Measurements from ENCODE around the gene CLASP1. TPM values are rescaled to one million over a fixed set of nuclear protein-coding genes. Genes with fewer than 3 reads are reported as not detected.

CLASP1 gene
- total RNA-seq, 1 donor from 2014 or later: 64.4 TPM

- DNase-seq (ENCODE audit: low spot score): peak; percentile 74
Measured at GRCh38 chr2:121351521-121352318, 297.5 kb downstream of the CLASP1 start.

- DNase-seq (ENCODE audit: low spot score): no peak
Measured at GRCh38 chr2:121350890-121351289, 298.4 kb downstream of the CLASP1 start.

- DNase-seq (ENCODE audit: low spot score): peak; percentile 37
Measured at GRCh38 chr2:121350402-121350775, 298.9 kb downstream of the CLASP1 start.

GRCh38 chr2:121349721-121350401 is 299.4 kb downstream of the CLASP1 start:
- DNase-seq (ENCODE audit: low spot score): peak; percentile 59

GRCh38 chr2:121348128-121348740 is 301.0 kb downstream of the CLASP1 start:
- DNase-seq (ENCODE audit: low spot score): peak; percentile 73

- no peak for DNase-seq (ENCODE audit: low spot score)
Measured at GRCh38 chr2:121346859-121347258, 302.4 kb downstream of the CLASP1 start.

GRCh38 chr2:121346407-121346806 is 302.9 kb downstream of the CLASP1 start:
- DNase-seq (ENCODE audit: low spot score): no peak

- DNase-seq (ENCODE audit: low spot score): no peak
Measured at GRCh38 chr2:121345887-121346286, 303.4 kb downstream of the CLASP1 start.

GRCh38 chr2:121345101-121345500 is 304.2 kb downstream of the CLASP1 start:
- DNase-seq (ENCODE audit: low spot score): no peak

GRCh38 chr2:121343828-121344399 is 305.3 kb downstream of the CLASP1 start:
- DNase-seq (ENCODE audit: low spot score): peak; percentile 18

GRCh38 chr2:121343191-121343590 is 306.1 kb downstream of the CLASP1 start:
- no peak for DNase-seq (ENCODE audit: low spot score)

- DNase-seq (ENCODE audit: low spot score): peak; percentile 35
Measured at GRCh38 chr2:121342751-121343150, 306.5 kb downstream of the CLASP1 start.

- DNase-seq (ENCODE audit: low spot score): no peak
Measured at GRCh38 chr2:121340926-121341325, 308.3 kb downstream of the CLASP1 start.

GRCh38 chr2:121338281-121338680 is 311.0 kb downstream of the CLASP1 start:
- DNase-seq (ENCODE audit: low spot score): no peak

- DNase-seq (ENCODE audit: low spot score): peak; percentile 51
Measured at GRCh38 chr2:121336528-121337294, 312.6 kb downstream of the CLASP1 start.

GRCh38 chr2:121335294-121336290 is 313.7 kb downstream of the CLASP1 start:
- peak; percentile 82 for DNase-seq (ENCODE audit: low spot score)

GRCh38 chr2:121334581-121335293 is 314.5 kb downstream of the CLASP1 start:
- DNase-seq (ENCODE audit: low spot score): peak; percentile 60

- DNase-seq (ENCODE audit: low spot score): peak; percentile 51
Measured at GRCh38 chr2:121333834-121334558, 315.3 kb downstream of the CLASP1 start.
